ENCODE measurements around the gene SCGB3A1. TPM values are rescaled to one million over a fixed set of nuclear protein-coding genes. Genes with fewer than 3 reads are reported as not detected.

Gene SCGB3A1
- total and polyA plus RNA-seq, 2 of the 4 experiments (the other 2 are of a cell fraction) = not detected

- intact Hi-C loops (cut with micrococcal nuclease) = no loop called here
Observed at GRCh38 chr5:180627386-180628120, 36.3 kb upstream of the SCGB3A1 start.

More at GRCh38 chr5:180627386-180628120, 36.3 kb upstream of the SCGB3A1 start:
- Histone ChIP-seq H2BK15ac (ENCODE audit: low read depth, low read length) (no peak overlapping the region), H3K4ac (ENCODE audit: low read depth, low read length) (no peak overlapping the region), H2BK20ac (ENCODE audit: low read depth, low read length) (no peak overlapping the region), H3K14ac (replicated peaks; ENCODE audit: low read depth, low read length) (no peak overlapping the region), H3K56ac (ENCODE audit: extremely low read depth, insufficient read depth, low read length) (no peak overlapping the region), H3K79me1 (ENCODE audit: low read depth in 1 of 2, low read length in 2 of 2) (no peaks in the 10 kb centered on the region), H3K27ac (ENCODE audit: insufficient read depth, low read length) (no peak overlapping the region), H3K18ac (ENCODE audit: low read depth, low read length) (no peak overlapping the region), H3K9me3 (ENCODE audit: control insufficient read depth, insufficient read depth, low read length) (no peaks in the 10 kb centered on the region), H3K4me1 (ENCODE audit: control insufficient read depth, insufficient read depth, low read length) (no peaks in the 10 kb centered on the region), H2BK120ac (ENCODE audit: low read depth, low read length) (no peak overlapping the region), H3K4me2 (ENCODE audit: low read depth, low read length) (no peak overlapping the region), H4K5ac (ENCODE audit: low read depth, low read length) (no peak overlapping the region), H2AK5ac (ENCODE audit: low read depth, low read length) (no peak overlapping the region), H4K91ac (ENCODE audit: insufficient read depth, low read depth, low read length) (no peak overlapping the region), H3K36me3 (ENCODE audit: control insufficient read depth, insufficient read depth, low read length) (no peaks in the 10 kb centered on the region), H4K8ac (ENCODE audit: low read depth in 2 of 2, low read length in 2 of 2) (no peak overlapping the region), H3K23ac (ENCODE audit: low read depth, low read length) (no peak overlapping the region), H3K9ac (ENCODE audit: low read depth, low read length) (no peak overlapping the region), H2AFZ (replicated peaks; ENCODE audit: low read length, poor library complexity) (peak overlapping the region; percentile 32), H3K9me1 (ENCODE audit: insufficient read depth, low read length) (no peaks in the 10 kb centered on the region), H2AK9ac (replicated peaks; ENCODE audit: low read depth, low read length, poor library complexity) (no peak overlapping the region), H3K4me3 (ENCODE audit: insufficient read depth, low read depth, low read length) (no peak overlapping the region), H3K27me3 (ENCODE audit: control insufficient read depth, insufficient read depth, low read length) (peaks cover 2% of the 10 kb centered on the region; the same call in 1 of the 2 replicates), H4K20me1 (ENCODE audit: insufficient read depth, low read length) (no peaks in the 10 kb centered on the region; the same call in 1 of the 2 replicates), H2BK5ac (ENCODE audit: low read depth, low read length, poor library complexity, severe bottlenecking) (no peak overlapping the region)
- no TSS peak for BruUV-seq (replicated peaks)
- ChIA-PET POLR2A (ENCODE audit: unreplicated experiment) (no interaction called here), CTCF (no interaction called here)
- WGBS, 2 experiments (ENCODE audit: extremely low coverage in 2 of 2, insufficient read length in 1 of 2) = 84% methylated on average over 6 of the region's 12 CpGs; no CpG with 5 or more reads in 1 of the 2 experiments
- ATAC-seq (ENCODE audit: low read depth) (no peak), DNase-seq (no peak)
- no peak for TF ChIP-seq CHD1 (IDR thresholded peaks at IDR 0.05; ENCODE audit: low read depth, low read length)
- dilution Hi-C loops (cut with HindIII; ENCODE audit: low sequenced_read_pairs, unreplicated experiment) = no loop called here
- in situ Hi-C loops (cut with MboI; ENCODE audit: low sequenced_read_pairs) = no loop called here
